GM06990 (cell line): ENCODE measurements around the gene SRGAP2C.
"Not testable (repeated sequence)": the region's sequence is repeated elsewhere in the genome, so short reads cannot be mapped to it uniquely, and the experiment has no call there.

Experiments
- DNase-seq: peaks from one replicate; pipeline ENCODE4 v3.0.0-alpha.2; 2011; ENCODE audit not compliant: insufficient read length; ENCODE audit errors: extremely low read depth
- H3K27me3 ChIP-seq: replicated peaks from 2 replicates; pipeline ENCODE4 v1.6.0; 2011; ENCODE audit warnings: low read length; ENCODE audit not compliant: control insufficient read depth, insufficient read depth
- H3K36me3 ChIP-seq: 2 replicates; pipeline ENCODE4 v1.5.1; 2011; ENCODE audit warnings: low read length; ENCODE audit not compliant: control insufficient read depth, insufficient read depth
- H3K4me3 ChIP-seq: replicated peaks from 2 replicates; pipeline ENCODE4 v1.5.1; 2011; ENCODE audit warnings: low read depth, mild to moderate bottlenecking, control low read depth, low read length

SRGAP2C gene

GRCh38 chr1:121263789-121264244, 79.0 kb downstream of the SRGAP2C start:
- H3K4me3 ChIP-seq, DNase-seq, H3K27me3 ChIP-seq, H3K36me3 ChIP-seq: not testable (repeated sequence)

DNA sequence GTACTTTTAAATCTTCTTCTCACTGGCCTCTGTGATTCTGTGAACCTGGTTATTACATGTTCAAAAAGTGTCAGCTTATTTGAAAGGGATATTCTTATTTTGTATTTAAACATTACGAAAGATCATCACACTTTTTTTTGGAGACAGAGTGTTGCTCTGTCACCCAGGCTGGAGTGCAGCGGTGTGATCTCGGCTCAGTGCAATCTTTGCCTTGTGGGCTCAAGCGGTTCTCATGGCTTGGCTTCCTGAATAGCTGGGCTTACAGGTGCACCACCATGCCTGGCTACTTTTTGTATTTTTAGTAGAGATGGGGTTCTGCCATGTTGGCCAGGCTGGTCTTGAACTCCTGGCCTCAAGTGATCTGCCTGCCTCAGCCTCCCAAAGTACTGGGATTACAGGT, 82.3 kb downstream of the SRGAP2C start:
- not testable (repeated sequence) for H3K27me3 ChIP-seq, H3K36me3 ChIP-seq, H3K4me3 ChIP-seq, DNase-seq

DNA sequence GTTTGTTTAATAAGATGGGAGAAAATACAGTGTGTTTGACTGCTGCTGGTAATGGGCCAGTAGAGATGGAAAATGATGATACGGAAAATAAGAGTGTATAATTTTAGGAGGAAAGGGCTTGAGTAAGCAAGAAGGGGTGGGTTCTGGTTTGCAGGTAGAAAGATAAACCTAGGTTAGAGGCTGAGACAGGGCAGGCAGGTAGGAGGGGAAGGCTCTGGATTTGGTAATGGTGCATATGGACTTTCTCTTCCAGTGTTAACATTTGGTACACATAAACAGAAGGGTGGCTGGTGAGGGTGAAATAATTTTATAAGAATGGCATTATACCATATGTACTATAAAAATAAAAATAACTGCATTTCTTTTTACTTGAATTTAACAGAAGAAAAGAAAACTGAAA, 84.5 kb downstream of the SRGAP2C start:
- H3K36me3 ChIP-seq, H3K27me3 ChIP-seq, H3K4me3 ChIP-seq, DNase-seq: not testable (repeated sequence)

DNA sequence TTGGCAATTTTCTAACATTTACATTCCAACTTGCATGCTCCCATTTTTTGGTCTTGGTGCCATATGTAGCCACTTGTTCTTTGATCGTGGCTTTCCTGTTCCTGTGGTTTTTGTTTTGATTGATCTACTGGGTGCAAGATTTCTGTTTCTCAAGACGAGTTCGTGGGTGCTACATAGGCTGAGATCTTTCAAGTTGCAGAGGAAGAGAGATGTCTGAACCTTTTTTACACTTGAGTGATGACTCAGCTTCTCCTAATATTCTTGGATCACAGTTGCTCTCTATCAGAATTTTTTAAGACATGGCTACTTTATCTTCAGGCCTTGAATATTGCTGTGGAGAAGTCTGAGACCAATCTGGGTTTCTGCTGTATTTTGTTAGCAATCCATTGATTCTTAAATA, 85.2 kb downstream of the SRGAP2C start:
- not testable (repeated sequence) for H3K4me3 ChIP-seq, DNase-seq, H3K27me3 ChIP-seq, H3K36me3 ChIP-seq

GRCh38 chr1:121271143-121271715, 86.5 kb downstream of the SRGAP2C start:
- not testable (repeated sequence) for H3K27me3 ChIP-seq

DNA sequence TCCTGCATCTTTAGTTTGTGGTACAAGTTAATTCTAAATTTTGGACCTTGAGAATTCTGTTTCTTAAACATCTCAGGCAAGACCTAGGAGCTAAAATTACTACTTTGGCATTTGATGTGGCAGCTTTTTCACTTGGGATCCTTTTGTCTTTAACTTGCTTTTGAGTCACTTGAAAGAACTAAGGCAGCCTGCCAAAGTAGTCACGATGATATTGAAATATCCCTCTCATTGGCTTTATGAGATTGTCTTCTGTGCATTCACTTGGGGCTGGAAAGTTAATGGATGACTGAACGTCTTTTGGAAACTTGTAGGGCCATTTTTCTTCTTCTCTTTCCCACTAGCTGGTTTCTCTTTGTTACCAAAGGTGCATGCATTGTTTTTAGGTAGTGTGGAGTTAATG, 90.7 kb downstream of the SRGAP2C start:
- H3K27me3 ChIP-seq, DNase-seq, H3K36me3 ChIP-seq, H3K4me3 ChIP-seq: not testable (repeated sequence)

More at GRCh38 chr1:121271143-121271715, 86.5 kb downstream of the SRGAP2C start:
- H3K4me3 ChIP-seq, DNase-seq, H3K36me3 ChIP-seq: not testable (repeated sequence)

GRCh38 chr1:121278202-121278601, 93.4 kb downstream of the SRGAP2C start:
- H3K27me3 ChIP-seq, DNase-seq, H3K36me3 ChIP-seq, H3K4me3 ChIP-seq: not testable (repeated sequence)

DNA sequence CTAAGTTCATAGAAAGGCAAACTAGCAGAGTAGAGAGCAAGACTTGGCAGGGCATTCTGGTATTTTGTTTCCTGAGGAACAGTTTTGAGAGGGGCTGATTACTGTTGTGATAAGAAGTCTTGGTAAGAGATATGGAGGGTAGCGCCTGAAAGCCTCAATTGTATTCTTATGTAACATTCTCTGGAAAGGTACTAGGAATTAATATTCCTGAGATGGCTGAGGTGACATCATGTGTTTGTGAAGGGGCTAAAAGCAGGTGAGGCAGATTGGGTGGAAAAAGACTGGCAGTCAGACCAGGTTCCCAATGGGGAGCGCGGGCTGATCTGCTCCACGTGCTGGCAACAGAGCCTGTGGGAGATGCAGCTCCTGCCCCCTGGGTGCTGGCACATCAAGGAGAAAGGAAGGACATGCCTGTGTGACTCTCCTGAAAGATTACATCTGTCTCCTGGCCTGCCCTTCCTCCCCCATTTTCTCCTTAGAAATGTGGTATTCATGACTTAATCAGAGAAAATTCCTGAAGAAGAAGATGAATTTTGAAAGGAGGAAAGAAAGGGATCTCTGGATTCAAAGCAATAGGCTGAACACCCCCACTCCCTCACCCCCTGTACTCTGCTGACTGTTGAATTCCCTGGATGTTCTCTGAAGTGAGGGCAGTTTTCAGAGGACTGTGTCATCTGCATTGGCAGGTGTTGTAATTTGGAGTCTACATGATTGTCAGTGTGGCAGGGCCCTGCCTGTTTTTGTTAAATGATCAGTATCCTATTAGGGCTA, 94.2 kb downstream of the SRGAP2C start:
- not testable (repeated sequence) for H3K27me3 ChIP-seq, H3K4me3 ChIP-seq, DNase-seq, H3K36me3 ChIP-seq

GRCh38 chr1:121279548-121279898, 94.7 kb downstream of the SRGAP2C start:
- H3K36me3 ChIP-seq, H3K27me3 ChIP-seq, H3K4me3 ChIP-seq, DNase-seq: not testable (repeated sequence)

DNA sequence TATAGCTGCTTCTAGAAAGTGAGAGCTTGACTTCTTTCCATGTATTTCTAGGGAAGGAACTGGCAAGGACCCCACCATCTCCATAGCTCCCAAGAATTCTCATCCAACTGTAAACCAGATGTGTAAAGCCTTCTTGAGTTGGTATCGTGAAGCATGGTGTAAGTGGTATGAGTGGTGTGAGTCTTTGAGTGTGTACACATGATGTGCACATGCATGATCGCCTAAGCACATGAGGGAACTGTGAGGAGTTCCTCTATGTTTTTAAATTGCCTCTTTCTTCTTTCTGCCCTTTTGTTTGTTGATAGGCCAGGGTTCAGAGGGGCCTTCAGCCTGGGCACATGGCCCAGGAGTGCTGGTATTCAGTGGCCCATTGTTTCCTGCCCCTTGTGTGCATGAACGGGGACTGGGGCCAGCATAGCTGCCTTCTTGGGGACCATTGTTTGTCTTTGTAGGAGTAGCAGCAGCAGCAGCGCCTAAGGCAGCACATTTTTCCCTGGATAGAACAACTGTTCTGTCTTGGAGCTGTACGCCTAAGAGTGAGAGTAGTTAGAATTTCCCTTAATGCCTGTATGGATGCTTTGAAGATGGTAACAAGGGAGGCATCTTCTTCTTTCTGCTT, 96.0 kb downstream of the SRGAP2C start:
- not testable (repeated sequence) for DNase-seq, H3K4me3 ChIP-seq, H3K27me3 ChIP-seq, H3K36me3 ChIP-seq

DNA sequence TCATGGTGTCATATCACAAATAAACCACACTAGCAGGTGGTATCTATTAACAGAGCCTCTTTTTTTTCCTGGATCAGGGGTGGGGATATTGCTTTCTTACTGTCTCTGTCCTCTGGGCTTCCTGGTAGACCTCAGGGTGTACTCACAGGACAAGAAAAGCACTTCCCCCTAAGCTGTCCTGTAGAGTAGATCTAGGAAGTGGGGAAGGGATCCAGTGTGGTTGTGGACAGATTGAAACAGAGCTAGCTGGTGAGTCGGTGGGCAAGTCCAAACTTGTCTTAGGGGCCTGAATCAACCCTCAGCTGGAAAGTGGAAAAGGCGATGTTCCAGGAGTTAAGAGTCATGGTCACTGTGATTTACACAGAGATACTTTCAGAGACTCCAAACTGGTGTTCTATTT, 96.7 kb downstream of the SRGAP2C start:
- H3K36me3 ChIP-seq, H3K27me3 ChIP-seq, H3K4me3 ChIP-seq, DNase-seq: not testable (repeated sequence)

- DNase-seq, H3K4me3 ChIP-seq, H3K36me3 ChIP-seq, H3K27me3 ChIP-seq: not testable (repeated sequence)
Measured at GRCh38 chr1:121283587-121284180, 98.9 kb downstream of the SRGAP2C start.

- H3K27me3 ChIP-seq, H3K4me3 ChIP-seq, DNase-seq, H3K36me3 ChIP-seq: not testable (repeated sequence)
Measured at GRCh38 chr1:121292590-121292989, 107.8 kb downstream of the SRGAP2C start.
